ENCODE results near the gene CIAO1. TPM values are rescaled to one million over a fixed set of nuclear protein-coding genes. Genes with fewer than 3 reads are reported as not detected.

CIAO1 gene
- total and polyA plus RNA-seq, 2 donors (not counting 1 experiment from before 2014, with no cell fraction given), result 74.8 to 85.4 TPM

DNA sequence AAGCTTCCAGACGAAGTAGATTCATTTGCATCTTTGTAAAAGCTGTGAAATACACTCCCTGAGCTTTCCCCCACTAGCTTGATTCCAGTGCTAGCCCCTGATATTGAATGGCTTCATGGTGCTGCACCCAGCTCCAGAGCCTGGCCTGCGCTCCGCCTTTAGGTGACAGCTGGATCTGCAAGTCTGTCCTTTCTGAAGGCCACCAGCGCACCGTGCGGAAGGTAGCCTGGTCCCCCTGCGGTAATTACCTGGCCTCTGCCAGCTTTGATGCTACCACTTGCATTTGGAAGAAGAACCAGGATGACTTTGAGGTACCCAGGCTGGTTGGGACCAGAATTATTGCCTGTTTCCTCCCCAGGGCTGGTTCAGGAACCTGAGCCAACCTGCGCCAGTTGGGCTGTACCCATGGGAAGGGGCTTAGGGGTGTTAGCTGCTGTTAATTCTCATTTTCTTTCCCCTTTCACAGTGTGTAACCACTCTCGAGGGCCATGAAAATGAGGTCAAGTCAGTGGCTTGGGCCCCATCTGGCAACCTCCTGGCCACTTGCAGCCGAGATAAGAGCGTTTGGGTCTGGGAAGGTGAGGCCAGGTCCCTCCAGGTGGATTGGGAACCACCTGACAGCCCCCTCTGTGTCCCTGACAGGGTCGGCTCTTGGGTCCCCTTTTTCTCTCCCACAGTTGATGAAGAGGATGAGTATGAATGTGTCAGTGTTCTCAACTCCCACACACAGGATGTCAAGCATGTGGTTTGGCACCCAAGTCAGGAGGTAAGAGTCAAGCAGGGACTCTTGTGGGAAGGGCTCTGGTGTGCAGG, 1.3 kb downstream of the CIAO1 start:
- no peaks in the 10 kb centered on the region for H3K27me3 Mint-ChIP-seq
- ChIA-PET POLR2A (interaction anchor here (0.5 to 1.6 kb wide), 5 partner anchors 15 to 77 kb away, joined by 3 to 9 read pairs (median 4); partner anchors contain the start of gene STARD7), CTCF (interaction anchor here (0.6 to 3.1 kb wide), 14 partner anchors 9 to 603 kb away, joined by 3 to 19 read pairs (median 4); partner anchors contain the start of genes ASTL and STARD7)
- peak overlapping the region; percentile 85 for H3K4me3 Mint-ChIP-seq
- H3K9me3 Mint-ChIP-seq (ENCODE audit: insufficient read depth), result no peaks in the 10 kb centered on the region
- H2AFZ ChIP-seq (ENCODE audit: insufficient read depth, low read depth, low read length, poor library complexity, severe bottlenecking), result no peak overlapping the region
- H3K36me3 ChIP-seq (replicated peaks in 1 of 2; ENCODE audit: control extremely low read depth in 1 of 2, control insufficient read depth in 1 of 2, extremely low read depth in 1 of 2, insufficient read depth in 2 of 2, low read length in 1 of 2), result peaks cover 12 to 42% of the 10 kb centered on the region in 2 experiments
- H3K4me1 ChIP-seq (ENCODE audit: control insufficient read depth in 2 of 2, insufficient read depth in 2 of 2, low read length in 2 of 2), result peaks cover 21 to 28% of the 10 kb centered on the region in 2 donors
- ATAC-seq (ENCODE audit: low read depth) (no peak), DNase-seq (peak; percentile 52)
- H3K9me3 ChIP-seq (ENCODE audit: control extremely low read depth in 1 of 3, control insufficient read depth in 2 of 3, insufficient read depth in 1 of 3, low read length in 2 of 3), result no peaks in the 10 kb centered on the region
- H3K4me1 Mint-ChIP-seq, result peaks cover 34% of the 10 kb centered on the region
- no peaks in the 10 kb centered on the region for H3K27me3 ChIP-seq (replicated peaks in 1 of 4; ENCODE audit: control extremely low read depth in 1 of 4, control insufficient read depth in 3 of 4, insufficient read depth in 4 of 4, low read length in 3 of 4)
- TF ChIP-seq EZH2 (IDR thresholded peaks at IDR 0.05; ENCODE audit: borderline replicate concordance, insufficient read depth, low read depth, low read length, poor library complexity, severe bottlenecking), result no peak
- TF ChIP-seq, protein P1, sequence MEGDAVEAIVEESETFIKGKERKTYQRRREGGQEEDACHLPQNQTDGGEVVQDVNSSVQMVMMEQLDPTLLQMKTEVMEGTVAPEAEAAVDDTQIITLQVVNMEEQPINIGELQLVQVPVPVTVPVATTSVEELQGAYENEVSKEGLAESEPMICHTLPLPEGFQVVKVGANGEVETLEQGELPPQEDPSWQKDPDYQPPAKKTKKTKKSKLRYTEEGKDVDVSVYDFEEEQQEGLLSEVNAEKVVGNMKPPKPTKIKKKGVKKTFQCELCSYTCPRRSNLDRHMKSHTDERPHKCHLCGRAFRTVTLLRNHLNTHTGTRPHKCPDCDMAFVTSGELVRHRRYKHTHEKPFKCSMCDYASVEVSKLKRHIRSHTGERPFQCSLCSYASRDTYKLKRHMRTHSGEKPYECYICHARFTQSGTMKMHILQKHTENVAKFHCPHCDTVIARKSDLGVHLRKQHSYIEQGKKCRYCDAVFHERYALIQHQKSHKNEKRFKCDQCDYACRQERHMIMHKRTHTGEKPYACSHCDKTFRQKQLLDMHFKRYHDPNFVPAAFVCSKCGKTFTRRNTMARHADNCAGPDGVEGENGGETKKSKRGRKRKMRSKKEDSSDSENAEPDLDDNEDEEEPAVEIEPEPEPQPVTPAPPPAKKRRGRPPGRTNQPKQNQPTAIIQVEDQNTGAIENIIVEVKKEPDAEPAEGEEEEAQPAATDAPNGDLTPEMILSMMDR (IDR thresholded peaks at IDR 0.05), result peak; percentile 20
- H3K79me2 ChIP-seq (ENCODE audit: control insufficient read depth, insufficient read depth, low read length), result peaks cover 54% of the 10 kb centered on the region
- H3K9ac ChIP-seq (ENCODE audit: low read length), result peak overlapping the region; percentile 74
- peak overlapping the region; percentile 92 for H3K4me2 ChIP-seq (replicated peaks; ENCODE audit: low read depth, low read length, poor library complexity, severe bottlenecking)
- peak overlapping the region; percentile 61 for H3K27ac Mint-ChIP-seq
- WGBS (ENCODE audit: insufficient coverage), result 81% methylated on average over 9 of the region's 12 CpGs
- no peak overlapping the region for H3K27ac ChIP-seq (ENCODE audit: low read length in 2 of 2)
- peaks cover 25% of the 10 kb centered on the region for H4K20me1 ChIP-seq (ENCODE audit: control insufficient read depth, insufficient read depth, low read length, poor library complexity, severe bottlenecking)
- H3K4me3 ChIP-seq (ENCODE audit: control extremely low read depth in 1 of 5, extremely low read depth in 1 of 5, insufficient read depth in 1 of 5, low read depth in 2 of 5, low read length in 4 of 5), result no peak overlapping the region
- intact Hi-C loops (cut with micrococcal nuclease), result loop anchor here (2.0 to 5.0 kb wide), 3 partner anchors 241 to 275 kb away; partner anchors contain the start of genes ANKRD36C and ARID5A

DNA sequence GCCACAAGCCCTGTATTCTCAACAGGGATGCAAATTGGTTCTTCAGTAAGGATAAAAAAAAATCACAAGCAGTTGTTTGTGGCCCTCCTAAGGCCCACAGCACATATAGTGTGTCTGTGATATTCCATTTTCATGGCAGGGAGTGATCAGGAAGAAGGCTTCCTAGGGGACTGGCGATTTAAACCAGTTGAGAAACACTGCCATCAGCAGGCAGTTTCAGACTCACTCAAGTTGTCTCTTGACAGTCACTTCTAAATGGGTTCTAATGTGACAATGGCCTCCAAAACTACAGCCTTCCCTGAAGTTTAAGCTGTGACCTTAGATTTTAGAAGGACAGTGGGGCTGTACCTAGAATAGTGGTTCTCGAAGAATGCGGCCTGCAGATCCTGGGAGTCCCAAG, 6.0 kb downstream of the CIAO1 start:
- Mint-ChIP-seq H3K4me1 (peaks cover 5% of the 10 kb centered on the region), H3K27me3 (no peaks in the 10 kb centered on the region), H3K27ac (no peak overlapping the region), H3K4me3 (no peak overlapping the region), H3K9me3 (ENCODE audit: insufficient read depth) (no peaks in the 10 kb centered on the region)
- POLR2A ChIA-PET, result no interaction called here
- no peak overlapping the region for H3K27ac ChIP-seq (ENCODE audit: low read length in 2 of 2)
- TF ChIP-seq, protein P1 (IDR thresholded peaks at IDR 0.05), result no peak
- no peak for TF ChIP-seq EZH2 (IDR thresholded peaks at IDR 0.05; ENCODE audit: borderline replicate concordance, insufficient read depth, low read depth, low read length, poor library complexity, severe bottlenecking)
- no peaks in the 10 kb centered on the region for H3K9me3 ChIP-seq (ENCODE audit: control extremely low read depth in 1 of 3, control insufficient read depth in 2 of 3, insufficient read depth in 1 of 3, low read length in 2 of 3)
- CTCF ChIA-PET, result no interaction called here
- H3K9ac ChIP-seq (ENCODE audit: low read length), result no peak overlapping the region
- DNase-seq (no peak), ATAC-seq (ENCODE audit: low read depth) (no peak)
- H3K79me2 ChIP-seq (ENCODE audit: control insufficient read depth, insufficient read depth, low read length), result peaks cover 8% of the 10 kb centered on the region
- peaks cover 13 to 69% of the 10 kb centered on the region in 2 experiments for H3K36me3 ChIP-seq (replicated peaks in 1 of 2; ENCODE audit: control extremely low read depth in 1 of 2, control insufficient read depth in 1 of 2, extremely low read depth in 1 of 2, insufficient read depth in 2 of 2, low read length in 1 of 2)
- no peaks in the 10 kb centered on the region for H4K20me1 ChIP-seq (ENCODE audit: control insufficient read depth, insufficient read depth, low read length, poor library complexity, severe bottlenecking)
- no peak overlapping the region for H3K4me2 ChIP-seq (replicated peaks; ENCODE audit: low read depth, low read length, poor library complexity, severe bottlenecking)
- H2AFZ ChIP-seq (ENCODE audit: insufficient read depth, low read depth, low read length, poor library complexity, severe bottlenecking), result no peak overlapping the region
- intact Hi-C loops (cut with micrococcal nuclease), result no loop called here
- H3K27me3 ChIP-seq (replicated peaks in 1 of 4; ENCODE audit: control extremely low read depth in 1 of 4, control insufficient read depth in 3 of 4, insufficient read depth in 4 of 4, low read length in 3 of 4), result no peaks in the 10 kb centered on the region
- 100% methylated on average over 2 of the region's 3 CpGs for WGBS (ENCODE audit: insufficient coverage)
- no peak overlapping the region for H3K4me3 ChIP-seq (ENCODE audit: control extremely low read depth in 1 of 5, extremely low read depth in 1 of 5, insufficient read depth in 1 of 5, low read depth in 2 of 5, low read length in 4 of 5)
- H3K4me1 ChIP-seq (ENCODE audit: control insufficient read depth in 2 of 2, insufficient read depth in 2 of 2, low read length in 2 of 2), result peaks cover 3 to 7% of the 10 kb centered on the region in 2 donors
